Chondrocyte (in vitro differentiated cells): ENCODE results near the gene CCDC6. TPM values are rescaled to one million over a fixed set of nuclear protein-coding genes. Genes with fewer than 3 reads are reported as not detected.

Source experiments
- DNase-seq: peaks from one replicate; pipeline ENCODE4 v3.0.0; 2021; ENCODE audit warnings: mixed read lengths, low spot score
- H3K27ac Mint-ChIP-seq: one replicate; pipeline ENCODE4 v1.8.0; 2021; ENCODE audit warnings: mild to moderate bottlenecking, moderate library complexity, mixed read lengths; ENCODE audit not compliant: unreplicated experiment
- H3K27me3 Mint-ChIP-seq: 2 replicates; pipeline ENCODE4 v1.8.0; 2021; ENCODE audit warnings: low read depth, mixed read lengths
- H3K36me3 Mint-ChIP-seq: 2 replicates; pipeline ENCODE4 v1.8.0; 2021; ENCODE audit warnings: low read depth, mixed read lengths
- H3K4me1 Mint-ChIP-seq: 2 replicates; pipeline ENCODE4 v1.8.0; 2021; ENCODE audit warnings: low read depth, mild to moderate bottlenecking, mixed read lengths
- H3K4me3 Mint-ChIP-seq: one replicate; pipeline ENCODE4 v1.8.0; 2021; ENCODE audit warnings: mild to moderate bottlenecking, moderate library complexity, mixed read lengths; ENCODE audit not compliant: unreplicated experiment
- H3K9me3 Mint-ChIP-seq: 2 replicates; pipeline ENCODE4 v1.8.0; 2021; ENCODE audit warnings: low read depth, mixed read lengths
- total RNA-seq: library from RNA; stranded (reverse); gene quantifications from 3 replicates; pipeline ENCODE4 v1.2.1, GENCODE V29; 2021
- TF ChIP-seq, protein P1 (sequence below): fragments of 200-600 bp; sonication (generic); IDR thresholded peaks from 2 replicates; pipeline ENCODE4 v1.5.0; 2021; ENCODE audit warnings: antibody characterized with exemption, mild to moderate bottlenecking, moderate library complexity

CCDC6 gene
- total RNA-seq, 1 donor from 2014 or later: 59.3 TPM

- Mint-ChIP-seq H3K27me3 (no peaks in the 10 kb centered on the region), H3K36me3 (peaks cover 3% of the 10 kb centered on the region), H3K4me1 (peaks cover 27% of the 10 kb centered on the region), H3K27ac (no peak overlapping the region), H3K9me3 (peaks cover 18% of the 10 kb centered on the region), H3K4me3 (no peak overlapping the region)
- no peak for DNase-seq
- TF ChIP-seq, protein P1, sequence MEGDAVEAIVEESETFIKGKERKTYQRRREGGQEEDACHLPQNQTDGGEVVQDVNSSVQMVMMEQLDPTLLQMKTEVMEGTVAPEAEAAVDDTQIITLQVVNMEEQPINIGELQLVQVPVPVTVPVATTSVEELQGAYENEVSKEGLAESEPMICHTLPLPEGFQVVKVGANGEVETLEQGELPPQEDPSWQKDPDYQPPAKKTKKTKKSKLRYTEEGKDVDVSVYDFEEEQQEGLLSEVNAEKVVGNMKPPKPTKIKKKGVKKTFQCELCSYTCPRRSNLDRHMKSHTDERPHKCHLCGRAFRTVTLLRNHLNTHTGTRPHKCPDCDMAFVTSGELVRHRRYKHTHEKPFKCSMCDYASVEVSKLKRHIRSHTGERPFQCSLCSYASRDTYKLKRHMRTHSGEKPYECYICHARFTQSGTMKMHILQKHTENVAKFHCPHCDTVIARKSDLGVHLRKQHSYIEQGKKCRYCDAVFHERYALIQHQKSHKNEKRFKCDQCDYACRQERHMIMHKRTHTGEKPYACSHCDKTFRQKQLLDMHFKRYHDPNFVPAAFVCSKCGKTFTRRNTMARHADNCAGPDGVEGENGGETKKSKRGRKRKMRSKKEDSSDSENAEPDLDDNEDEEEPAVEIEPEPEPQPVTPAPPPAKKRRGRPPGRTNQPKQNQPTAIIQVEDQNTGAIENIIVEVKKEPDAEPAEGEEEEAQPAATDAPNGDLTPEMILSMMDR: no peak
These were observed 3.5 kb upstream of the CCDC6 start for GRCh38 chr10:59909815-59910214.

DNA sequence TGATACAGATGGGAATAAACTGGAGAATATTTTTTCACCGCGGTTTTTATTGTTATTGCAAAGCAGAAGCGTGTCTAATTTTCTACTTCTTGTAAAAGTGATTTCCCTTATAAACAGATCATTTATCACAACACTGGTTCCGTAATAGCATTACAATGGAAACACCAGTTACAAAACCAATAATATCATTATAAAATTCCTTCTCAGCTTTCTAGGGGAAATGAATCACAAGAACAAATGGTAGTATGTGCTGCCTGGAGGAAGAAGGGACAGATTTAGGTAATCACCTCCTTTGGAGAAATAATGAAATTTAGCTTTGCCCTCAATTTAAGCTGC is 2.4 kb upstream of the CCDC6 start:
- H3K4me3 Mint-ChIP-seq: peak overlapping the region; percentile 97
- TF ChIP-seq, protein P1: no peak
- H3K36me3 Mint-ChIP-seq: peaks cover 1% of the 10 kb centered on the region
- peak overlapping the region; percentile 94 for H3K27ac Mint-ChIP-seq
- peaks cover 38% of the 10 kb centered on the region for H3K4me1 Mint-ChIP-seq
- DNase-seq: no peak
- peaks cover 10% of the 10 kb centered on the region for H3K9me3 Mint-ChIP-seq
- no peaks in the 10 kb centered on the region for H3K27me3 Mint-ChIP-seq

GRCh38 chr10:59907918-59908807 is 1.8 kb upstream of the CCDC6 start:
- TF ChIP-seq, protein P1: peak; percentile 14
- peaks cover 6% of the 10 kb centered on the region for H3K9me3 Mint-ChIP-seq
- peak overlapping the region; percentile 97 for H3K4me3 Mint-ChIP-seq
- H3K36me3 Mint-ChIP-seq: no peaks in the 10 kb centered on the region
- no peak for DNase-seq
- peak overlapping the region; percentile 94 for H3K27ac Mint-ChIP-seq
- H3K4me1 Mint-ChIP-seq: peaks cover 44% of the 10 kb centered on the region
- H3K27me3 Mint-ChIP-seq: no peaks in the 10 kb centered on the region

GRCh38 chr10:59907537-59907917 is 1.2 kb upstream of the CCDC6 start:
- no peaks in the 10 kb centered on the region for H3K9me3 Mint-ChIP-seq
- no peaks in the 10 kb centered on the region for H3K36me3 Mint-ChIP-seq
- H3K27me3 Mint-ChIP-seq: no peaks in the 10 kb centered on the region
- DNase-seq: no peak
- peaks cover 49% of the 10 kb centered on the region for H3K4me1 Mint-ChIP-seq
- TF ChIP-seq, protein P1: no peak
- peak overlapping the region; percentile 97 for H3K4me3 Mint-ChIP-seq
- H3K27ac Mint-ChIP-seq: peak overlapping the region; percentile 94

DNA sequence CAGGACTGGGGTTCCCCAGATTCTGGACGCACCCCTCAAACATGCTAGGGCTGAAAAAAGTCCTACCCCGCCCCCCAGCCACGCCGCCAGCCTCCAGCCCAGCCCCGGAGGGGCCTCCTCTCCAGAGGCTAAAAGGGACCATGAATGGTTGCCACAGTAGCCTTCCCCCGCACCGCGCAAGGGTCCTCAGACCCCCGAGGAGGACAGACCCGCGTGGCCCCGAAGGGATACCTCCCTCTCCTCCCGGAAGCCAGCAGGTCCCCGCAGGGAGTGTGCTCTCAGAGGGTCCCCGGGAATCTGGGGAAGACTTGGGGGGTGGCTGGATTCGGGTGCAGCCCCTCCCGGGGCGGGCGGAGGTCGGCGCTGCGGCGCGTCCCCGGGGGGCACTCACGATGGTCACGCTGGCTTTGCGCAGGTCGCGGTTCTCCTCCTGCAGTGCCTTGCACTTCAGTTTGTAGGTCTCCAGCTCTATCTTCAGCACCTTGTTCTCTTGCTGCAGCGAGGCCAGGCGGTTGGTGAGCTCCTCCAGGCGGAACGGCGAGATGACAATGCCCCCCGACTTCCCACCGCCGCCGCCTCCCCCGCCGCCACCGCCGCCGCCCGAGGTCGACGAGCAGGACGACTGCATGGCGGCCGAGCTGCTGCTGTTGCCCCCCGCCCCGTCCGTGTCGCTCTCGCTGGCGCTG is 482 bp downstream of the CCDC6 start:
- no peak for DNase-seq
- Mint-ChIP-seq H3K36me3 (no peaks in the 10 kb centered on the region), H3K4me1 (peaks cover 61% of the 10 kb centered on the region), H3K27me3 (no peaks in the 10 kb centered on the region), H3K4me3 (peak overlapping the region; percentile 97), H3K9me3 (no peaks in the 10 kb centered on the region), H3K27ac (peak overlapping the region; percentile 93)
- TF ChIP-seq, protein P1: no peak
